Measurements from ENCODE around the gene NDUFS1. TPM values are rescaled to one million over a fixed set of nuclear protein-coding genes. Genes with fewer than 3 reads are reported as not detected.

NDUFS1 gene
- total and polyA plus RNA-seq, 2 experiments from 2014 or later = 34.5 to 97.9 TPM

GRCh38 chr2:206096876-206097275, 62.4 kb downstream of the NDUFS1 start:
- Histone ChIP-seq H3K36me3 (ENCODE audit: insufficient read depth) (no peaks in the 10 kb centered on the region), H2AFZ (no peak overlapping the region), H3K27me3 (ENCODE audit: insufficient read depth) (no peaks in the 10 kb centered on the region), H3K4me3 (no peak overlapping the region), H3K4me2 (no peak overlapping the region), H4K20me1 (replicated peaks; ENCODE audit: insufficient read depth) (no peaks in the 10 kb centered on the region), H3K4me1 (ENCODE audit: insufficient read depth) (no peaks in the 10 kb centered on the region), H3K79me2 (replicated peaks; ENCODE audit: insufficient read depth) (no peaks in the 10 kb centered on the region), H3F3A (replicated peaks; ENCODE audit: low read depth) (no peaks in the 10 kb centered on the region), H3K9me2 (ENCODE audit: insufficient read depth) (no peaks in the 10 kb centered on the region), H3K27ac (ENCODE audit: low read depth) (no peak overlapping the region)
- TF ChIP-seq ZNF331 (CRISPR knock-in tag; IDR thresholded peaks at IDR 0.05; ENCODE audit: low read depth) = no peak
- no peak for TF ChIP-seq ZNF114 (CRISPR knock-in tag; IDR thresholded peaks at IDR 0.05)
- TF ChIP-seq EZH2 (IDR thresholded peaks at IDR 0.05; ENCODE audit: low read depth, unreplicated experiment) = no peak
- TF ChIP-seq ETS1 (IDR thresholded peaks at IDR 0.05) = no peak
- no peak for TF ChIP-seq STAT1 (IDR thresholded peaks at IDR 0.05; ENCODE audit: unreplicated experiment)
- no peak for TF ChIP-seq JUNB (IDR thresholded peaks at IDR 0.05; ENCODE audit: unreplicated experiment)
- TF ChIP-seq, protein P1, sequence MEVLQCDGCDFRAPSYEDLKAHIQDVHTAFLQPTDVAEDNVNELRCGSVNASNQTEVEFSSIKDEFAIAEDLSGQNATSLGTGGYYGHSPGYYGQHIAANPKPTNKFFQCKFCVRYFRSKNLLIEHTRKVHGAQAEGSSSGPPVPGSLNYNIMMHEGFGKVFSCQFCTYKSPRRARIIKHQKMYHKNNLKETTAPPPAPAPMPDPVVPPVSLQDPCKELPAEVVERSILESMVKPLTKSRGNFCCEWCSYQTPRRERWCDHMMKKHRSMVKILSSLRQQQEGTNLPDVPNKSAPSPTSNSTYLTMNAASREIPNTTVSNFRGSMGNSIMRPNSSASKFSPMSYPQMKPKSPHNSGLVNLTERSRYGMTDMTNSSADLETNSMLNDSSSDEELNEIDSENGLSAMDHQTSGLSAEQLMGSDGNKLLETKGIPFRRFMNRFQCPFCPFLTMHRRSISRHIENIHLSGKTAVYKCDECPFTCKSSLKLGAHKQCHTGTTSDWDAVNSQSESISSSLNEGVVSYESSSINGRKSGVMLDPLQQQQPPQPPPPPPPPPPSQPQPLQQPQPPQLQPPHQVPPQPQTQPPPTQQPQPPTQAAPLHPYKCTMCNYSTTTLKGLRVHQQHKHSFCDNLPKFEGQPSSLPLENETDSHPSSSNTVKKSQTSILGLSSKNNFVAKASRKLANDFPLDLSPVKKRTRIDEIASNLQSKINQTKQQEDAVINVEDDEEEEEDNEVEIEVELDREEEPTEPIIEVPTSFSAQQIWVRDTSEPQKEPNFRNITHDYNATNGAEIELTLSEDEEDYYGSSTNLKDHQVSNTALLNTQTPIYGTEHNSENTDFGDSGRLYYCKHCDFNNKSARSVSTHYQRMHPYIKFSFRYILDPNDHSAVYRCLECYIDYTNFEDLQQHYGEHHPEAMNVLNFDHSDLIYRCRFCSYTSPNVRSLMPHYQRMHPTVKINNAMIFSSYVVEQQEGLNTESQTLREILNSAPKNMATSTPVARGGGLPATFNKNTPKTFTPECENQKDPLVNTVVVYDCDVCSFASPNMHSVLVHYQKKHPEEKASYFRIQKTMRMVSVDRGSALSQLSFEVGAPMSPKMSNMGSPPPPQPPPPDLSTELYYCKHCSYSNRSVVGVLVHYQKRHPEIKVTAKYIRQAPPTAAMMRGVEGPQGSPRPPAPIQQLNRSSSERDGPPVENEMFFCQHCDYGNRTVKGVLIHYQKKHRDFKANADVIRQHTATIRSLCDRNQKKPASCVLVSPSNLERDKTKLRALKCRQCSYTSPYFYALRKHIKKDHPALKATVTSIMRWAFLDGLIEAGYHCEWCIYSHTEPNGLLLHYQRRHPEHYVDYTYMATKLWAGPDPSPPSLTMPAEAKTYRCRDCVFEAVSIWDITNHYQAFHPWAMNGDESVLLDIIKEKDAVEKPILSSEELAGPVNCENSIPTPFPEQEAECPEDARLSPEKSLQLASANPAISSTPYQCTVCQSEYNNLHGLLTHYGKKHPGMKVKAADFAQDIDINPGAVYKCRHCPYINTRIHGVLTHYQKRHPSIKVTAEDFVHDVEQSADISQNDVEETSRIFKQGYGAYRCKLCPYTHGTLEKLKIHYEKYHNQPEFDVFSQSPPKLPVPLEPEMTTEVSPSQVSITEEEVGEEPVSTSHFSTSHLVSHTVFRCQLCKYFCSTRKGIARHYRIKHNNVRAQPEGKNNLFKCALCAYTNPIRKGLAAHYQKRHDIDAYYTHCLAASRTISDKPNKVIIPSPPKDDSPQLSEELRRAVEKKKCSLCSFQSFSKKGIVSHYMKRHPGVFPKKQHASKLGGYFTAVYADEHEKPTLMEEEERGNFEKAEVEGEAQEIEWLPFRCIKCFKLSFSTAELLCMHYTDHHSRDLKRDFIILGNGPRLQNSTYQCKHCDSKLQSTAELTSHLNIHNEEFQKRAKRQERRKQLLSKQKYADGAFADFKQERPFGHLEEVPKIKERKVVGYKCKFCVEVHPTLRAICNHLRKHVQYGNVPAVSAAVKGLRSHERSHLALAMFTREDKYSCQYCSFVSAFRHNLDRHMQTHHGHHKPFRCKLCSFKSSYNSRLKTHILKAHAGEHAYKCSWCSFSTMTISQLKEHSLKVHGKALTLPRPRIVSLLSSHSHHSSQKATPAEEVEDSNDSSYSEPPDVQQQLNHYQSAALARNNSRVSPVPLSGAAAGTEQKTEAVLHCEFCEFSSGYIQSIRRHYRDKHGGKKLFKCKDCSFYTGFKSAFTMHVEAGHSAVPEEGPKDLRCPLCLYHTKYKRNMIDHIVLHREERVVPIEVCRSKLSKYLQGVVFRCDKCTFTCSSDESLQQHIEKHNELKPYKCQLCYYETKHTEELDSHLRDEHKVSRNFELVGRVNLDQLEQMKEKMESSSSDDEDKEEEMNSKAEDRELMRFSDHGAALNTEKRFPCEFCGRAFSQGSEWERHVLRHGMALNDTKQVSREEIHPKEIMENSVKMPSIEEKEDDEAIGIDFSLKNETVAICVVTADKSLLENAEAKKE (CRISPR knock-in tag; IDR thresholded peaks at IDR 0.05) = no peak
- no peak for TF ChIP-seq EZH2phosphoT487 (IDR thresholded peaks at IDR 0.05; ENCODE audit: unreplicated experiment)
- no peak for TF ChIP-seq CREB1 (CRISPR knock-in tag; IDR thresholded peaks at IDR 0.05; ENCODE audit: low read depth)
- Mint-ChIP-seq H3K9me3 (no peaks in the 10 kb centered on the region), H3K27ac (no peak overlapping the region), H3K4me1 (peaks cover 10% of the 10 kb centered on the region; the same call in 2 of the 3 replicates), H3K4me3 (no peak overlapping the region), H3K27me3 (ENCODE audit: insufficient read depth, low read depth, poor library complexity) (peaks cover 2% of the 10 kb centered on the region), H3K36me3 (ENCODE audit: low read depth) (no peaks in the 10 kb centered on the region)
- ATAC-seq = no peak
- no peak for DNase-seq (ENCODE audit: low spot score)

All from GM23338 (cell line).